HG03159 (cell line): ENCODE data around the gene C16orf92.
A peak's percentile ranks its signal among the peaks of the same experiment; 100 is the strongest.

Experiments
- ATAC-seq: cut with Tn5 transposase; IDR thresholded peaks from one replicate; pipeline ENCODE4 v1.9.1; 2021; ENCODE audit warnings: mild to moderate bottlenecking, moderate library complexity; ENCODE audit not compliant: unreplicated experiment

The C16orf92 gene

GRCh38 chr16:29988346-29989075, 34.5 kb upstream of the C16orf92 start:
- ATAC-seq, result no peak

DNA sequence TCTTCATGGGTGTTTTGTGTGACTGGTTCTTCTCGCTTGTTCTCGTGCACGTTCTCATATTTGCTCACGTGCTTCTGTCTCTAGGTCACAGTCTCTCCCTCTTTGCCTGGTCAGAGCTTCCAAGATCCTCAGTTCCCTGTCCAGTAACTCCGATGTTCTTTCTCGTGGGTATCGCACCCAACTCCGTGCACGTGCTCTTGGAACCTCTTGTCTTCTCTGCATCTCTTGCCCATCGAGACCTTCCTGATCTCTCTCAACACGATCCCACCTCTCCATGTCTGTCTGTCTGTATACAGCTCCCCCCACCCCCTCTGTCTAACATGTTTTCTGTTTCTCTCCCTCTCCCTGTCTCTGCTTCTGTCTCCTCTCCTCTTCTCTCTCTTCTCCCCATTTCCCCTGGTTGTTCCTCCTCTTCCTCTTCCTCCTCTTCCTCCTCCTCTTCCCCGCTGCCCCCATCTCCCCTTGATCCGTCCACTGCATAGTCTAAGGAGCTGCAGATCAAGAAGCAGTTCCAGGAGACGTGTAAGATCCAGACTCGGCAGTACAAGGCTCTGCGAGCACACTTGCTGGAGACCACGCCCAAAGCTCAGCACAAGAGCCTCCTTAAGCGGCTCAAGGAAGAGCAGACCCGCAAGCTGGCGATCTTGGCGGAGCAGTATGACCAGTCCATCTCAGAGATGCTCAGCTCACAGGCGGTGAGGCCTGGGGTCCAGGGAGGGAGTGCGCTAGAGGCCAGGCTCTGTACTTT, 33.7 kb upstream of the C16orf92 start:
- ATAC-seq, result no peak

DNA sequence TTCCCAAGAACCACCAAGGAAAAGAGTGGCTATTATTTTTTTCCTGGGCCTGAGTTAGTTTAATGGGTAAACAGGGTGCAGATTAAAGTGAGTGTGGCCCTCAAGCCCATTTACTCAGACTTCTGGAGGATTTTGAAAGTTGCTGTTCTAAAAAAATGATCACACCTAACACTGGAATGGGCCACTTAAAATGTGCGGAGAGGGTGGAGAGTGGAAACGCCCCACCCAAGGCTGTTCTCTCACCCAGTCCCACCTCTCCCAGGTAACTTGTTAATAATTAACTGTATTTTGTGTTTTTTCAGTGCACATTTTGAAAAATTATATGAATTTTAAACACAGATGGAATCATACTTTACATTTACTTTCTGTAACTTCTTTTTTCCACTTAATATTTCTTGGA, 33.0 kb upstream of the C16orf92 start:
- ATAC-seq, result no peak

- ATAC-seq, result no peak
Observed at GRCh38 chr16:29990883-29991570, 32.0 kb upstream of the C16orf92 start.

DNA sequence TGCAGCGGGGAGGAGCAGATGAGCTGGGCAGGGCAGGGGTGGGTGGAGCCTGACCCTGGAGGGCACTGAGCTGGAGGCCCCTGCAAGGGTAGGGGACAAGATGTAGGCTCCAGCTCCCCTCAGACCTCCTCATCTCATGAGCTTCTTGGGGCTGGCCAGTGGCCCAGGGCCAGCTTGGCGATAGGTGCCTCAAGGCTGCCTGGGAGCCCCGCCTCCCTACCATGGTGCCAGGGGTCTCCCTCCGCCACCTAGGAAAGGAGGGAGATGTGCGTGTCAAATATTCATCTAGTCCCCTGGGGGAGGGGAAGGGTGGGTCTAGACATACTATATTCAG, 31.5 kb upstream of the C16orf92 start:
- ATAC-seq, result no peak

DNA sequence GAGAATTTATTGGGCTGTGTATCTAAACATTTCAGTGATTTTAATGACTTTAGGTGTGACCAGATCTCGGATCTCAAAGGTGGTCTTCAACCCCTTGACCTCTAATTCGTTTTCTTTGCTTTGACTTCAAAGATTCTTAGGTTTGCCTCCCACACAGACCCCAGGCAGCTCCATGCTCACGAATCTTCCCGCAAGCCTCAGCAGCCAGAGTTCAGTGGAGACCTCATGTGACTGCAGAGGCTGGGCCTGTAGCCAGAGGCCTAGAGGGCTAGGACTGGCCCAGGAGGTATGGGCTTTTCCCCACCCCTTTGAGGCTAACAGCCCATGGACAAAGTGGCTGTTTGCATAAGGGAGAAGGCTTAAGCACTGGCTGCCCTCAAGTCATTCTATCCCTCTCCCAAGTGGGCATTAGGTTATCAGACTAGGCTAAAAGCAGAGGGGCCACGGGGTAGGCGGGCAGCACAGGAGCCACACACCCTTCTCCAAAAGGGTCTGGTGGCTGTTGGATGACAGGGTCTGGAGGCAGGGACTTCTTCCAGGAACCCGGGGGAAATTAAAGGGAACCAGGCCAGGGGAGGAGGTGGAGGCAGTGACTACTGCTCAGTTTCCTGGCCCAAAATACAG, 30.5 kb upstream of the C16orf92 start:
- ATAC-seq, result no peak

GRCh38 chr16:29993191-29993902, 29.7 kb upstream of the C16orf92 start:
- ATAC-seq, result no peak

GRCh38 chr16:29993903-29994599, 28.9 kb upstream of the C16orf92 start:
- no peak for ATAC-seq

GRCh38 chr16:29994600-29995323, 28.2 kb upstream of the C16orf92 start:
- ATAC-seq, result peak; percentile 37

- ATAC-seq, result peak; percentile 43
Observed at GRCh38 chr16:29995324-29995910, 27.6 kb upstream of the C16orf92 start, which contains the start of gene HIRIP3. HIRIP3 (minus strand) TSS chr16:29995617; CDS start chr16:29995605, 12 bp downstream.

GRCh38 chr16:29995911-29996765, 26.9 kb upstream of the C16orf92 start, which contains the start of gene INO80E:
INO80E (plus strand) TSS chr16:29996241; CDS start chr16:29996311, 70 bp downstream.
- peak; percentile 88 for ATAC-seq

DNA sequence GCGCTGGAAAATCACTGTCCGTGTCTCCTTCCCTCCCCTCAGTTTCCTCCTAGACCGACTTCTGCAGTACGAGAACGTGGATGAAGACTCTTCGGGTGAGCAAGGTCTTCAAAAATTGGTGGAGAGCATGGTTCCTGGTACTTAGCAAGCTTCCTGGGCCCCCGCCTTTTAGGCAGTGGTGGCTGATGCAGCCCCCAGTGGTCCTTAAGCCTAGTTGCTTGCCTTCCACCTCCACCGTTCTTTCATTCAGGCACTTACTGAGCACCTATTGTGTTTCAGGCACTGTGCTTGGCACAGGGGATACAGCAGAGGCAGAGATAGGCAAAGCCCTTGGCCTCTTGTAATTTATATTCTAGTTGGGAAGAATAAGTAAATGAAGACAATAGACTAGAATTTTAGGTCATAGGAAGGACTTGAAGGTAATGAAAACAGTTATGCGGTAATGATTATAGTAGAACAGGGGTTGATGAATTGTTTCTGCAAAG, 26.2 kb upstream of the C16orf92 start:
- ATAC-seq, result no peak

DNA sequence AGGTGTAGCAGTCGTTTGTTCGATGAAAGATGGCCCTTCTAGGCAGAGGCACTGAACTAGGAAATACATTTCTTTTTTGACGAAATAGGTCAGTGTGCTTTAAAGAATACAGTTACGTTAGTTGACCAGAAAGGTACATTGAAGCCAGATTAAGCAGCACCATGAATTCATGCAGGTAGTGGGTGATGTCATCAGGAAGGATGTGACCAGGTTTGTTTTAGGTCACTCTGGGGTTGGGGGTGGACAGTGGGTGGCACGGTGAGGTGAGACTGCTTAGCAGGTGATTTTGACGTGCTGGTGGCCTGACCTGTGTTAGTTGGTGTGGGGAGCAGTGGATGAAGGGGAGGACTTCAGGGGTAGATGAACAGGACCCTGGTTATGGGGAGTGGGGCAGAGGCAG, 23.4 kb upstream of the C16orf92 start:
- no peak for ATAC-seq

GRCh38 chr16:30000735-30001631, 22.0 kb upstream of the C16orf92 start:
- ATAC-seq, result no peak

GRCh38 chr16:30002614-30003346, 20.2 kb upstream of the C16orf92 start:
- no peak for ATAC-seq
